Osteoblast (primary cell): ENCODE results near the gene FERD3L. TPM values are rescaled to one million over a fixed set of nuclear protein-coding genes. Genes with fewer than 3 reads are reported as not detected.

Experiments used
- DNase-seq: peaks from one replicate; pipeline ENCODE4 v3.0.0; 2011; ENCODE audit warnings: low spot score, mixed read lengths; ENCODE audit not compliant: insufficient read length; ENCODE audit errors: missing footprints
- H2AFZ ChIP-seq: 2 replicates; pipeline ENCODE4 v1.6.0; 2011; ENCODE audit warnings: mild to moderate bottlenecking, low read length
- H3K27ac ChIP-seq: 2 replicates; pipeline ENCODE4 v1.5.1; 2011; ENCODE audit warnings: mild to moderate bottlenecking, low read depth, low read length, moderate library complexity
- H3K27me3 ChIP-seq: 2 replicates; pipeline ENCODE4 v1.6.0; 2012; ENCODE audit warnings: mild to moderate bottlenecking, control low read depth, inconsistent platforms, low read length, moderate library complexity; ENCODE audit not compliant: insufficient read depth
- H3K36me3 ChIP-seq: 2 replicates; pipeline ENCODE4 v1.5.1; 2011; ENCODE audit warnings: mild to moderate bottlenecking, low read length, control low read depth, moderate library complexity; ENCODE audit not compliant: insufficient read depth
- H3K4me1 ChIP-seq: 2 replicates; pipeline ENCODE4 v1.5.1; 2011; ENCODE audit warnings: mild to moderate bottlenecking, low read length, control low read depth, moderate library complexity; ENCODE audit not compliant: insufficient read depth
- H3K4me2 ChIP-seq: 2 replicates; pipeline ENCODE4 v1.6.0; 2011; ENCODE audit warnings: mild to moderate bottlenecking, low read length; ENCODE audit not compliant: insufficient read depth
- H3K4me3 ChIP-seq: fragments of 200-600 bp; sonication (generic); 3 replicates; pipeline ENCODE4 v1.5.1; 2012; ENCODE audit warnings: mild to moderate bottlenecking, low read length, inconsistent platforms; ENCODE audit not compliant: insufficient read depth
- H3K79me2 ChIP-seq: 2 replicates; pipeline ENCODE4 v1.6.0; 2012; ENCODE audit warnings: mild to moderate bottlenecking, low read length, control low read depth, inconsistent platforms; ENCODE audit not compliant: insufficient read depth
- H3K9me3 ChIP-seq: 2 replicates; pipeline ENCODE4 v1.5.1; 2011; ENCODE audit warnings: low read depth, low read length, control low read depth
- H4K20me1 ChIP-seq: 2 replicates; pipeline ENCODE4 v1.6.0; 2012; ENCODE audit warnings: mild to moderate bottlenecking, low read length, control low read depth; ENCODE audit not compliant: insufficient read depth
- CTCF ChIP-seq: IDR thresholded peaks from 2 replicates; pipeline ENCODE4 v1.5.1; 2011; ENCODE audit warnings: mild to moderate bottlenecking, low read depth, low read length, moderate library complexity; ENCODE audit errors: extremely low read depth
- total RNA-seq: library from RNA; depleted of rRNA; stranded (reverse); fragments of >200 nt; gene quantifications from 2 replicates; pipeline ENCODE4 v1.2.3, GENCODE V29; 2012

FERD3L gene
- total RNA-seq, 1 donor, result not detected

- no peak overlapping the region for H3K4me2 ChIP-seq
- peak; percentile 9 for DNase-seq
Measured at GRCh38 chr7:19177269-19177668, 32.0 kb upstream of the FERD3L start.

GRCh38 chr7:19175241-19175640 lies 30.0 kb upstream of the FERD3L start:
- Histone ChIP-seq H2AFZ (no peak overlapping the region), H3K4me3 (no peak overlapping the region)

More at GRCh38 chr7:19177269-19177668, 32.0 kb upstream of the FERD3L start:
- Histone ChIP-seq H3K4me1 (peaks cover 13% of the 10 kb centered on the region), H3K4me3 (no peak overlapping the region), H3K9me3 (no peaks in the 10 kb centered on the region), H4K20me1 (no peaks in the 10 kb centered on the region), H2AFZ (peak overlapping the region; percentile 54), H3K27me3 (no peaks in the 10 kb centered on the region), H3K27ac (no peak overlapping the region), H3K36me3 (no peaks in the 10 kb centered on the region), H3K79me2 (no peaks in the 10 kb centered on the region)
- TF ChIP-seq CTCF, result no peak

GRCh38 chr7:19161671-19162070 lies 16.4 kb upstream of the FERD3L start:
- H3K4me2 ChIP-seq, result no peak overlapping the region
- H4K20me1 ChIP-seq, result no peaks in the 10 kb centered on the region
- no peak for DNase-seq
- H3K27ac ChIP-seq, result no peak overlapping the region
- H3K4me3 ChIP-seq, result no peak overlapping the region
- H2AFZ ChIP-seq, result no peak overlapping the region
- H3K79me2 ChIP-seq, result no peaks in the 10 kb centered on the region
- no peaks in the 10 kb centered on the region for H3K9me3 ChIP-seq
- H3K27me3 ChIP-seq, result no peaks in the 10 kb centered on the region
- no peak for TF ChIP-seq CTCF
- no peaks in the 10 kb centered on the region for H3K4me1 ChIP-seq
- no peaks in the 10 kb centered on the region for H3K36me3 ChIP-seq

More at GRCh38 chr7:19175241-19175640, 30.0 kb upstream of the FERD3L start:
- H4K20me1 ChIP-seq, result no peaks in the 10 kb centered on the region
- no peak overlapping the region for H3K4me2 ChIP-seq
- no peak overlapping the region for H3K27ac ChIP-seq
- no peaks in the 10 kb centered on the region for H3K79me2 ChIP-seq
- H3K36me3 ChIP-seq, result no peaks in the 10 kb centered on the region
- no peak for TF ChIP-seq CTCF
- no peaks in the 10 kb centered on the region for H3K27me3 ChIP-seq
- peaks cover 7% of the 10 kb centered on the region for H3K4me1 ChIP-seq
- no peak for DNase-seq
- H3K9me3 ChIP-seq, result no peaks in the 10 kb centered on the region

- Histone ChIP-seq H3K27me3 (peaks cover 20% of the 10 kb centered on the region), H3K4me3 (no peak overlapping the region), H2AFZ (no peak overlapping the region), H3K27ac (no peak overlapping the region), H3K4me2 (no peak overlapping the region), H3K36me3 (no peaks in the 10 kb centered on the region), H4K20me1 (no peaks in the 10 kb centered on the region), H3K9me3 (no peaks in the 10 kb centered on the region), H3K79me2 (no peaks in the 10 kb centered on the region), H3K4me1 (no peaks in the 10 kb centered on the region)
- DNase-seq, result no peak
- no peak for TF ChIP-seq CTCF
Measured at GRCh38 chr7:19146699-19147098, 1.5 kb upstream of the FERD3L start.
